C4-2B (cell line): Measurements from ENCODE around the gene B4GALNT1.

Source experiments
- CTCF ChIP-seq: fragments of 450-650 bp; conservative IDR thresholded peaks from 2 replicates; pipeline ENCODE4 v1.5.1; 2017; ENCODE audit warnings: mild to moderate bottlenecking
- ZFX ChIP-seq: fragments of 450-650 bp; IDR thresholded peaks from 2 replicates; pipeline ENCODE4 v1.6.1; 2017

GRCh38 chr12:57602544-57602943 is 30.5 kb downstream of the B4GALNT1 start:
- TF ChIP-seq CTCF (no peak), ZFX (no peak)
